Ovary (tissue), 9 donors: ENCODE measurements around the gene AP1S1. TPM values are rescaled to one million over a fixed set of nuclear protein-coding genes. Genes with fewer than 3 reads are reported as not detected.
"Not testable (repeated sequence)": the region's sequence is repeated elsewhere in the genome, so short reads cannot be mapped to it uniquely, and the experiment has no call there.

Experiments
- DNase-seq, 5 donors: peaks; one replicate each; pipeline ENCODE4 v3.0.0-alpha.2; 2019 to 2020
- H3K27ac ChIP-seq, 2 donors: fragments of 200-600 bp; one replicate each; pipeline versions ENCODE4 v1.5.1 to v1.8.0; 2019 to 2022
- H3K27me3 ChIP-seq: fragments of 200-600 bp; one replicate; pipeline ENCODE4 v1.8.0; 2022
- H3K36me3 ChIP-seq: fragments of 200-600 bp; sonication (generic); one replicate; pipeline ENCODE4 v1.5.1; 2019
- H3K4me1 ChIP-seq: one replicate; pipeline ENCODE4 v1.8.1; 2013; ENCODE audit warnings: mild to moderate bottlenecking, moderate library complexity; ENCODE audit not compliant: insufficient read depth
- H3K4me3 ChIP-seq: fragments of 200-600 bp; sonication (generic); one replicate; pipeline ENCODE4 v1.5.1; 2017
- H3K9me3 ChIP-seq, 2 donors: fragments of 200-600 bp in 1 of 2; sonication (generic) in 1 of 2; one replicate each; pipeline versions ENCODE4 v1.5.1 to v1.8.1; 2013 to 2019; ENCODE audit warnings: mild to moderate bottlenecking in 1 of 2, moderate library complexity in 1 of 2
- CTCF ChIP-seq, 3 donors: fragments of 450-650 bp in 2 of 3; fragments of 200-600 bp in 1 of 3; IDR thresholded peaks; one replicate each; pipeline versions ENCODE4 v1.5.1 to v1.8.0; 2016 to 2022; ENCODE audit warnings: antibody characterized with exemption in 3 of 3, mild to moderate bottlenecking in 1 of 3
- EP300 ChIP-seq: sonication (generic); formaldehyde crosslinking; IDR thresholded peaks from one replicate; pipeline ENCODE4 v1.6.1; 2017; ENCODE audit warnings: antibody characterized with exemption
- POLR2A ChIP-seq: fragments of 450-650 bp; IDR thresholded peaks from one replicate; pipeline ENCODE4 v1.6.1; 2017; ENCODE audit warnings: antibody characterized with exemption, mild to moderate bottlenecking, moderate library complexity
- WGBS, 3 donors: extraction: QIAGEN DNeasy Blood & Tissue Kit in 1 of 3; methylation state at CpG; one replicate each; pipeline versions ENCODE4 v1.1.5 to v1.1.7; 2013 to 2017; 5-methylcytosine and 5-hydroxymethylcytosine counted together
- intact Hi-C, 4 donors: fragments of 100-400 bp; cut with DNase I; formaldehyde crosslinking; loops; one replicate each; pipeline versions ENCODE4 v1.11.0 to v1.15.1; 2022 to 2023
- polyA plus RNA-seq, 2 donors: library from polyadenylated mRNA; stranded (reverse); fragments of 200-250 nt in 1 of 2; fragments of 350-450 nt in 1 of 2; fragmentation: Illumina TruSeq in 1 of 2; extraction: RNeasy Lipid Tissue Mini Kit (QIAGEN cat#74804) in 1 of 2; gene quantifications; one replicate each; pipeline ENCODE4 v1.2.3, GENCODE V29; 2013 to 2014
- total RNA-seq, 7 donors: library from RNA; depleted of rRNA in 2 of 7; stranded (reverse); fragments of >200 nt in 2 of 7; fragmentation: NEBNext Ultra II Directional in 3 of 7; extraction: Animal tissue kit (Norgen Biotek cat#: 25700) in 3 of 7; gene quantifications; one replicate each; pipeline versions ENCODE4 v1.1.0 to v1.2.4, GENCODE V29; 2016 to 2023
- donor health status: DM: no; HTN: no; CAD: no; lungs with moderate emphysema.
- donor health status: DM: no; HTN: no; CAD: no.
- donor health status: Bipolar disorder and iron deficiency.
- donor health status: DM: yes; HTN: yes; CAD: no.
- donor health status: DM: no; HTN: no; CAD: no.
- donor health status: DM: yes; HTN: yes; CAD: no.

The AP1S1 gene
- total and polyA plus RNA-seq, 9 donors: 17.4 to 54.9 (median 27.0) TPM

DNA sequence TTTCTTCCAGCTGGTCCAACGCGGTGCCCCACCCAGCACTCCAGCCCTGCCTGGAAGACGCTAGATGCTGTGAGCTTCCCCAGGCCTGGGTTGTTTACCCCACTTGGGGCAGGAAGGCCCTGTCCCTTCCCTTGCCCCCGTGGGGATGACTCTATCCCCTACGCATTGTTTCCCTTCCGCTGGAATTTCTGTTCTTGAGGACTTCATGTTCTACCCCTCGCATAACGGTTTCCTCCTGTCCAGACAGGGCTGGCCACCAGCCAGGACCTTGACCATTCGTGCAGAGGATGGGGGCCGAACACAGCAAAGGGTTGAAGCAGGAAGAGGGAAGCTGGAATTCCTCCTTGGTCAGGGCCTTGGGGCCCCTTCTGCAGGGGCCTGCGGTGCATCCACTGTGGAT lies 42.0 kb upstream of the AP1S1 start:
- H3K4me3 ChIP-seq: no peak overlapping the region
- intact Hi-C loops: no loop called here
- H3K9me3 ChIP-seq: no peaks in the 10 kb centered on the region
- DNase-seq: peak; percentile 88 to 98 (median 95)
- H3K36me3 ChIP-seq: no peaks in the 10 kb centered on the region
- H3K27ac ChIP-seq: peak overlapping the region; percentile 75 to 85
- H3K27me3 ChIP-seq: no peaks in the 10 kb centered on the region
- 2 to 7% (median 4%) methylated on average over 11 of the region's 11 CpGs for WGBS, 3 donors
- TF ChIP-seq POLR2A: no peak
- peak; percentile 89 for TF ChIP-seq EP300
- H3K4me1 ChIP-seq: peaks cover 10% of the 10 kb centered on the region

DNA sequence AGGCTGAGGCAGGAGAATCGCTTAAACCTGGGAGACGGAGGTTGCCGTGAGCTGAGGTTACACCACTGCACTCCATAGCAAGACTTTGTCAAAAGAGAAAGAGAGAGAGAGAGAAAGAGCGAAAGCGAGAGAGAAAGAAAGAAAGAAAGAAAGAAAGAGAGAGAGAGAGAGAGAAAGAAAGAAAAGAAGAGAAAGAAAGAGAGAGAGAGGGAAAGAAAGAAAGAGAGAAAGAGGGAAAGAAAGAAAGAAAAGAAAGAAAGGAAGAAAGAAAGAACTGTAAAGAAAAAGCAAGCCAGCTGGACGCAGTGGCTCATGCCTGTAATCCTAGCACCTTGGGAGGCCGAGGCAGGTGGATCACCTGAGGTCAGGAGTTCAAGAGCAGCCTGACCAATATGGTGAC lies 41.1 kb upstream of the AP1S1 start:
- Histone ChIP-seq H3K4me1 (peaks cover 14% of the 10 kb centered on the region), H3K27ac (peak overlapping the region; percentile 75 to 85)
- H3K4me3 ChIP-seq, H3K9me3 ChIP-seq, H3K36me3 ChIP-seq, H3K27me3 ChIP-seq, DNase-seq, intact Hi-C loops: not testable (repeated sequence)
- WGBS, 3 donors: 94 to 98% (median 97%) methylated on average over 7 of the region's 7 CpGs

GRCh38 chr7:101113836-101114235 lies 40.4 kb upstream of the AP1S1 start:
- peak overlapping the region in 1 of 2 donors; percentile 85 for H3K27ac ChIP-seq
- no peak for TF ChIP-seq CTCF (IDR thresholded peaks at IDR 0.05)
- no peak for TF ChIP-seq POLR2A
- TF ChIP-seq EP300: no peak
- DNase-seq: no peak
- H3K27me3 ChIP-seq: no peaks in the 10 kb centered on the region
- H3K4me3 ChIP-seq: no peak overlapping the region
- H3K36me3 ChIP-seq: no peaks in the 10 kb centered on the region
- no peaks in the 10 kb centered on the region for H3K9me3 ChIP-seq
- WGBS, 3 donors: 80 to 90% (median 90%) methylated on average over 11 of the region's 11 CpGs
- H3K4me1 ChIP-seq: peaks cover 19% of the 10 kb centered on the region
- intact Hi-C loops: no loop called here

GRCh38 chr7:101114492-101114891 lies 39.8 kb upstream of the AP1S1 start:
- Histone ChIP-seq H3K4me1 (peaks cover 20% of the 10 kb centered on the region), H3K4me3 (no peak overlapping the region), H3K27ac (peak overlapping the region in 1 of 2 donors; percentile 70), H3K36me3 (no peaks in the 10 kb centered on the region), H3K27me3 (no peaks in the 10 kb centered on the region), H3K9me3 (no peaks in the 10 kb centered on the region)
- TF ChIP-seq CTCF (IDR thresholded peaks at IDR 0.05): no peak
- no peak for TF ChIP-seq POLR2A
- DNase-seq: no peak
- intact Hi-C loops: no loop called here
- WGBS, 3 donors: 38 to 52% (median 46%) methylated on average over 7 to 8 of the region's 8 CpGs

- Histone ChIP-seq H3K9me3 (no peaks in the 10 kb centered on the region), H3K4me1 (peaks cover 20% of the 10 kb centered on the region), H3K36me3 (no peaks in the 10 kb centered on the region), H3K27me3 (no peaks in the 10 kb centered on the region), H3K4me3 (no peak overlapping the region), H3K27ac (peak overlapping the region in 1 of 2 donors; percentile 70)
- no peak for DNase-seq
- no peak for TF ChIP-seq CTCF (IDR thresholded peaks at IDR 0.05)
- TF ChIP-seq POLR2A: no peak
- TF ChIP-seq EP300: no peak
- WGBS, 3 donors: 89 to 96% (median 92%) methylated on average over 3 of the region's 3 CpGs
- intact Hi-C loops: no loop called here
These were observed 39.1 kb upstream of the AP1S1 start for GRCh38 chr7:101115215-101115614.
